Psoas muscle (tissue), 8 donors: ENCODE measurements around the gene ZSWIM8. TPM values are rescaled to one million over a fixed set of nuclear protein-coding genes. Genes with fewer than 3 reads are reported as not detected.

ENCODE experiments used
- ATAC-seq, 4 donors: fragments of 200-7000 bp; cut with Tn5 transposase; one replicate each; pipeline ENCODE4 v1.9.1; 2020; ENCODE audit warnings: moderate library complexity in 3 of 4, mild to moderate bottlenecking in 2 of 4
- DNase-seq, 2 donors: peaks; one replicate each; pipeline ENCODE4 v3.0.0-alpha.2; 2020
- H3K27ac ChIP-seq: fragments of 200-600 bp; one replicate; pipeline ENCODE4 v1.8.0; 2022
- H3K27me3 ChIP-seq, 3 donors: fragments of 200-600 bp in 1 of 3; one replicate each; pipeline versions ENCODE4 v1.6.1 to v1.8.0; 2013 to 2022; ENCODE audit warnings: low read length in 2 of 3, mild to moderate bottlenecking in 2 of 3, moderate library complexity in 1 of 3; ENCODE audit not compliant: insufficient read depth in 3 of 3
- H3K36me3 ChIP-seq, 2 donors: fragments of 200-600 bp in 1 of 2; one replicate each; pipeline versions ENCODE4 v1.6.1 to v1.8.0; 2013 to 2022; ENCODE audit warnings: low read depth in 1 of 2, mild to moderate bottlenecking in 1 of 2, moderate library complexity in 1 of 2; ENCODE audit not compliant: insufficient read depth in 1 of 2
- H3K4me1 ChIP-seq: fragments of 200-600 bp; one replicate; pipeline ENCODE4 v1.8.0; 2022
- H3K4me3 ChIP-seq: fragments of 200-600 bp; one replicate; pipeline ENCODE4 v1.8.0; 2022; ENCODE audit warnings: mild to moderate bottlenecking
- H3K9me3 ChIP-seq: fragments of 200-600 bp; one replicate; pipeline ENCODE4 v1.8.0; 2022
- CTCF ChIP-seq: fragments of 200-600 bp; IDR thresholded peaks from one replicate; pipeline ENCODE4 v1.8.0; 2022; ENCODE audit warnings: antibody characterized with exemption
- WGBS, 3 donors: extraction: QIAGEN DNeasy Blood & Tissue Kit; methylation state at CpG; one replicate each; pipeline versions ENCODE4 v1.1.6 to v1.1.7; 2013; 5-methylcytosine and 5-hydroxymethylcytosine counted together
- intact Hi-C, 2 donors: fragments of 100-400 bp; cut with DNase I; formaldehyde crosslinking; loops; one replicate each; pipeline versions ENCODE4 v1.11.0 to v1.14.2; 2022
- polyA plus RNA-seq, 3 donors: library from polyadenylated mRNA; stranded (reverse); fragments of 200-250 nt; gene quantifications; one replicate each; pipeline ENCODE4 v1.2.3, GENCODE V29; 2013
- total RNA-seq, 4 donors: library from RNA; stranded (reverse); fragmentation: NEBNext Ultra II Directional in 2 of 4; extraction: Animal tissue kit (Norgen Biotek cat#: 25700) in 2 of 4; gene quantifications; one replicate each; pipeline versions ENCODE4 v1.2.1 to v1.2.4, GENCODE V29; 2021 to 2023
- donor health status: healthy with polysubstance abuse.
- donor health status: DM: no; HTN: no; CAD: no; lungs with moderate emphysema.
- donor health status: Bipolar disorder and iron deficiency.
- donor health status: healthy.
- donor health status: DM: yes; HTN: yes; CAD: no.
- donor health status: DM: no; HTN: no; CAD: no.
- donor health status: DM: no; HTN: no; CAD: no.
- donor health status: DM: yes; HTN: yes; CAD: no.

ZSWIM8 gene
- total and polyA plus RNA-seq, 7 donors, result 40.5 to 68.3 (median 57.2) TPM

- Histone ChIP-seq H3K27me3 (no peaks in the 10 kb centered on the region), H3K36me3 (peaks cover 16 to 61% of the 10 kb centered on the region in 2 donors), H3K4me1 (peaks cover 35% of the 10 kb centered on the region), H3K27ac (no peak overlapping the region), H3K9me3 (no peaks in the 10 kb centered on the region), H3K4me3 (no peak overlapping the region)
- WGBS, 3 donors, result 85 to 89% (median 89%) methylated on average over 17 of the region's 17 CpGs
- intact Hi-C loops, result loop anchor here in 1 of 2 donors (2.0 kb wide), 1 partner anchor 14 kb away; no protein-coding TSS in a partner anchor
- no peak for DNase-seq
- no peak for ATAC-seq
- TF ChIP-seq CTCF, result no peak
Observed at GRCh38 chr10:73788864-73789658, 3.7 kb downstream of the ZSWIM8 start.

GRCh38 chr10:73789659-73790055 is 4.3 kb downstream of the ZSWIM8 start:
- WGBS, 3 donors, result 79 to 85% (median 81%) methylated on average over 10 of the region's 10 CpGs
- intact Hi-C loops, result loop anchor here in 1 of 2 donors (2.0 kb wide), 1 partner anchor 13 kb away; no protein-coding TSS in a partner anchor
- no peak overlapping the region for H3K4me3 ChIP-seq
- peaks cover 16 to 67% of the 10 kb centered on the region in 2 donors for H3K36me3 ChIP-seq
- TF ChIP-seq CTCF, result no peak
- H3K27me3 ChIP-seq, result no peaks in the 10 kb centered on the region
- DNase-seq (no peak), ATAC-seq (no peak)
- no peak overlapping the region for H3K27ac ChIP-seq
- peaks cover 32% of the 10 kb centered on the region for H3K4me1 ChIP-seq
- no peaks in the 10 kb centered on the region for H3K9me3 ChIP-seq

- no peak overlapping the region for H3K4me3 ChIP-seq
- 85 to 91% (median 88%) methylated on average over 22 of the region's 22 CpGs for WGBS, 3 donors
- intact Hi-C loops, result no loop called here
- no peak overlapping the region for H3K27ac ChIP-seq
- H3K36me3 ChIP-seq, result peaks cover 16 to 81% of the 10 kb centered on the region in 2 donors
- no peak for ATAC-seq
- H3K4me1 ChIP-seq, result peaks cover 28% of the 10 kb centered on the region
- no peaks in the 10 kb centered on the region for H3K27me3 ChIP-seq
- no peaks in the 10 kb centered on the region for H3K9me3 ChIP-seq
- TF ChIP-seq CTCF, result no peak
- DNase-seq, result no peak
Observed at GRCh38 chr10:73790886-73791625, 5.7 kb downstream of the ZSWIM8 start.

GRCh38 chr10:73791871-73792400 is 6.5 kb downstream of the ZSWIM8 start:
- peaks cover 21% of the 10 kb centered on the region for H3K4me1 ChIP-seq
- H3K9me3 ChIP-seq, result no peaks in the 10 kb centered on the region
- H3K27me3 ChIP-seq, result no peaks in the 10 kb centered on the region
- no peak for TF ChIP-seq CTCF
- ATAC-seq, result no peak
- WGBS, 3 donors, result 88 to 95% (median 91%) methylated on average over 24 to 26 of the region's 26 CpGs
- H3K36me3 ChIP-seq, result peaks cover 21 to 90% of the 10 kb centered on the region in 2 donors
- intact Hi-C loops, result loop anchor here in 1 of 2 donors (2.0 kb wide), 1 partner anchor 15 kb away; no protein-coding TSS in a partner anchor
- H3K27ac ChIP-seq, result no peak overlapping the region
- no peak overlapping the region for H3K4me3 ChIP-seq
- no peak for DNase-seq
